H1 (cell line): ENCODE data around the gene RFC3. TPM values are rescaled to one million over a fixed set of nuclear protein-coding genes. Genes with fewer than 3 reads are reported as not detected.
A peak's percentile ranks its signal among the peaks of the same experiment; 100 is the strongest.

Experiments
- CTCF ChIA-PET: fragments of 300-600 bp; sonication (Branson Sonifier 250); formaldehyde crosslinking; loops from one replicate; lab custom pipeline; 2021; ENCODE audit not compliant: partially characterized antibody; lab: Charles Lee
- POLR2A ChIA-PET: fragments of 300-600 bp; sonication (Branson Sonifier 250); formaldehyde crosslinking; loops from one replicate; lab custom pipeline; 2021; ENCODE audit warnings: inconsistent platforms; ENCODE audit not compliant: partially characterized antibody; lab: Charles Lee
- DNase-seq, 2 experiments: peaks; one replicate each; pipeline versions ENCODE4 v3.0.0 to v3.0.0-alpha.2; 2010 to 2022; ENCODE audit warnings: low spot score in 2 of 2, low read depth in 1 of 2, mixed read lengths in 1 of 2
- FAIRE-seq: peaks from 2 replicates; lab custom pipeline; 2011; peaks lifted over from hg19 to GRCh38; lab: Jason Lieb, UNC
- H2AFZ ChIP-seq: 2 replicates; pipeline ENCODE4 v1.8.1; 2012; ENCODE audit warnings: low read length, inconsistent platforms
- H2AK5ac ChIP-seq: 2 replicates; pipeline ENCODE4 v1.6.1; 2013; ENCODE audit warnings: low read depth, low read length
- H2BK120ac ChIP-seq: replicated peaks from 2 replicates; pipeline ENCODE3; 2013; ENCODE audit warnings: low read depth, low read length, inconsistent platforms
- H2BK12ac ChIP-seq: 2 replicates; pipeline ENCODE4 v1.6.1; 2013; ENCODE audit warnings: low read depth, low read length
- H2BK15ac ChIP-seq: 2 replicates; pipeline ENCODE4 v1.6.1; 2013; ENCODE audit warnings: low read length
- H2BK20ac ChIP-seq: 2 replicates; pipeline ENCODE4 v1.6.1; 2013; ENCODE audit warnings: low read length
- H2BK5ac ChIP-seq: 2 replicates; pipeline ENCODE4 v1.6.1; 2013; ENCODE audit warnings: low read depth, low read length
- H3K14ac ChIP-seq: 2 replicates; pipeline ENCODE4 v1.6.1; 2013; ENCODE audit warnings: inconsistent platforms; ENCODE audit not compliant: insufficient read length
- H3K18ac ChIP-seq: 2 replicates; pipeline ENCODE4 v1.6.1; 2013; ENCODE audit warnings: low read length; ENCODE audit errors: extremely low read depth
- H3K23ac ChIP-seq: 2 replicates; pipeline ENCODE4 v1.6.1; 2013; ENCODE audit warnings: inconsistent platforms; ENCODE audit not compliant: insufficient read length
- H3K23me2 ChIP-seq: 2 replicates; pipeline ENCODE4 v1.6.1; 2013; ENCODE audit warnings: low read depth, low read length
- H3K27ac ChIP-seq: 2 replicates; pipeline ENCODE4 v1.6.1; 2011; ENCODE audit warnings: low read depth, low read length, inconsistent platforms
- H3K27me3 ChIP-seq, 4 experiments: replicated peaks in 1 of 4; 1 replicate in 1 of 4; 2 replicates in 3 of 4; pipeline versions ENCODE4 v1.6.1 to v1.8.1; 2011 to 2013; ENCODE audit warnings: low read length in 3 of 4, mild to moderate bottlenecking in 3 of 4, inconsistent platforms in 2 of 4, mixed read lengths in 2 of 4, moderate library complexity in 1 of 4; ENCODE audit not compliant: control insufficient read depth in 3 of 4, insufficient read depth in 3 of 4; ENCODE audit errors: extremely low read depth in 1 of 4
- H3K36me3 ChIP-seq, 4 experiments: 2 replicates each; pipeline versions ENCODE4 v1.6.1 to v1.8.1; 2011 to 2013; ENCODE audit warnings: mild to moderate bottlenecking in 4 of 4, low read length in 3 of 4, moderate library complexity in 2 of 4, control low read depth in 1 of 4, inconsistent platforms in 1 of 4; ENCODE audit not compliant: insufficient read depth in 4 of 4, control insufficient read depth in 2 of 4
- H3K4ac ChIP-seq: replicated peaks from 2 replicates; pipeline ENCODE3; 2013; ENCODE audit warnings: low read length, low read depth, mixed read lengths, inconsistent platforms; ENCODE audit not compliant: insufficient read length
- H3K4me1 ChIP-seq, 4 experiments: replicated peaks in 1 of 4; 1 replicate in 1 of 4; 2 replicates in 3 of 4; pipeline versions ENCODE4 v1.6.1 to v1.8.1; 2011 to 2013; ENCODE audit warnings: low read length in 3 of 4, inconsistent platforms in 2 of 4, mixed read lengths in 1 of 4; ENCODE audit not compliant: insufficient read depth in 4 of 4, control insufficient read depth in 3 of 4
- H3K4me2 ChIP-seq, 2 experiments: 2 replicates each; pipeline versions ENCODE4 v1.6.1 to v1.8.1; 2011 to 2013; ENCODE audit warnings: low read depth in 2 of 2, low read length in 2 of 2, control low read depth in 1 of 2, inconsistent platforms in 1 of 2, mild to moderate bottlenecking in 1 of 2; ENCODE audit not compliant: insufficient read depth in 1 of 2
- H3K4me3 ChIP-seq, 4 experiments: fragments of 200-600, 300-600 bp in 1 of 4; sonication (generic), shearing (Covaris generic), sonication (Bioruptor Twin) in 1 of 4; 2 replicates each; pipeline versions ENCODE4 v1.5.1 to v1.8.1; 2011 to 2016; ENCODE audit warnings: low read length in 4 of 4, low read depth in 3 of 4, control low read depth in 2 of 4, inconsistent platforms in 2 of 4, mild to moderate bottlenecking in 2 of 4, mixed read lengths in 1 of 4, moderate library complexity in 1 of 4; ENCODE audit not compliant: insufficient read depth in 2 of 4; ENCODE audit errors: extremely low read depth in 1 of 4
- H3K56ac ChIP-seq: replicated peaks from 2 replicates; pipeline ENCODE3; 2013; ENCODE audit warnings: low read depth, mild to moderate bottlenecking, mixed read lengths, low read length, inconsistent platforms; ENCODE audit not compliant: insufficient read length
- H3K79me1 ChIP-seq: 2 replicates; pipeline ENCODE4 v1.6.1; 2013; ENCODE audit warnings: low read depth, low read length, control low read depth
- H3K79me2 ChIP-seq, 2 experiments: 2 replicates each; pipeline versions ENCODE4 v1.6.1 to v1.8.1; 2012 to 2013; ENCODE audit warnings: low read length in 2 of 2, mild to moderate bottlenecking in 2 of 2, inconsistent platforms in 1 of 2; ENCODE audit not compliant: insufficient read depth in 2 of 2, control insufficient read depth in 1 of 2
- H3K9ac ChIP-seq, 4 experiments: replicated peaks in 1 of 4; 1 replicate in 1 of 4; 2 replicates in 3 of 4; pipeline versions ENCODE4 v1.6.1 to v1.8.1; 2011 to 2013; ENCODE audit warnings: low read depth in 3 of 4, low read length in 3 of 4, control low read depth in 2 of 4, mild to moderate bottlenecking in 2 of 4, moderate library complexity in 2 of 4, inconsistent platforms in 1 of 4; ENCODE audit errors: extremely low read depth in 1 of 4
- H3K9me3 ChIP-seq, 2 experiments: 2 replicates each; pipeline versions ENCODE4 v1.6.1 to v1.8.1; 2012 to 2013; ENCODE audit warnings: mild to moderate bottlenecking in 2 of 2, moderate library complexity in 2 of 2, control low read depth in 1 of 2, inconsistent platforms in 1 of 2, low read depth in 1 of 2, low read length in 1 of 2, mixed read lengths in 1 of 2; ENCODE audit not compliant: insufficient read depth in 2 of 2
- H4K20me1 ChIP-seq, 2 experiments: replicated peaks in 1 of 2; 2 replicates each; pipeline versions ENCODE3 to v1.8.1; 2011 to 2013; ENCODE audit warnings: inconsistent platforms in 2 of 2, low read length in 2 of 2, mild to moderate bottlenecking in 1 of 2; ENCODE audit not compliant: insufficient read depth in 2 of 2, control insufficient read depth in 1 of 2
- H4K5ac ChIP-seq: 2 replicates; pipeline ENCODE4 v1.6.1; 2013; ENCODE audit warnings: low read length, low read depth, mixed read lengths, inconsistent platforms; ENCODE audit not compliant: insufficient read length
- H4K8ac ChIP-seq: 2 replicates; pipeline ENCODE4 v1.8.0; 2013; ENCODE audit warnings: mild to moderate bottlenecking, moderate library complexity, low read length, inconsistent platforms; ENCODE audit not compliant: insufficient read depth; ENCODE audit errors: extremely low read depth
- H4K91ac ChIP-seq: replicated peaks from 2 replicates; pipeline ENCODE3; 2013; ENCODE audit warnings: low read length, mixed read lengths, inconsistent platforms; ENCODE audit not compliant: insufficient read length
- ASH2L ChIP-seq: fragments of 200-600, 300-600 bp; sonication (generic); IDR thresholded peaks from one replicate; pipeline ENCODE4 v1.7.1; 2017; ENCODE audit warnings: low read length
- RAD21 ChIP-seq, 2 experiments: IDR thresholded peaks in 1 of 2; conservative IDR thresholded peaks in 1 of 2; 2 replicates each; pipeline ENCODE4 v1.6.1; 2011; ENCODE audit warnings: low read depth in 2 of 2, low read length in 2 of 2, improper control_type of control experiment in 1 of 2, inconsistent platforms in 1 of 2, mild to moderate bottlenecking in 1 of 2, moderate library complexity in 1 of 2
- SIRT6 ChIP-seq: IDR thresholded peaks from one replicate; pipeline ENCODE4 v1.7.1; 2012; ENCODE audit warnings: low read length, inconsistent platforms
- YY1 ChIP-seq: IDR thresholded peaks from 2 replicates; pipeline ENCODE4 v1.6.1; 2011; ENCODE audit warnings: low read depth, mild to moderate bottlenecking, low read length
- WGBS, 2 experiments: shearing (Covaris generic) in 1 of 2; methylation state at CpG; one replicate each; pipeline versions ENCODE4 v1.1.6 to v1.1.7; 2013 to 2015; ENCODE audit warnings: low lambda C conversion rate in 2 of 2, mixed read lengths in 2 of 2, inconsistent platforms in 1 of 2, low coverage in 1 of 2, missing lambda C conversion rate in 1 of 2; ENCODE audit not compliant: insufficient replicate concordance in 2 of 2, insufficient coverage in 1 of 2, insufficient read length in 1 of 2; ENCODE audit errors: extremely low coverage in 1 of 2, missing lambda C conversion rate in 1 of 2; 5-methylcytosine and 5-hydroxymethylcytosine counted together
- polyA plus RNA-seq, 7 experiments: library from polyadenylated mRNA; depleted of rRNA in 3 of 7; stranded (reverse) in 5 of 7; unstranded in 2 of 7; fragments of >200 nt in 5 of 7; fragments of 200-250 nt in 2 of 7; gene quantifications; 1 replicate in 5 of 7; 2 replicates in 1 of 7; 4 replicates in 1 of 7; pipeline versions ENCODE4 v1.2.1 to v1.2.3, GENCODE V29; 2011 to 2013; ENCODE audit warnings: missing spikeins in 2 of 7, mixed read lengths in 2 of 7
- total RNA-seq: library from RNA; stranded (reverse); fragmentation: NEBNext Ultra II Directional; extraction: Animal tissue kit (Norgen Biotek cat#: 25700); gene quantifications from 2 replicates; pipeline ENCODE4 v1.2.1, GENCODE V29; 2021
- TF ChIP-seq, protein P1 (sequence below), 3 experiments: IDR thresholded peaks; 1 replicate in 2 of 3; 2 replicates in 1 of 3; pipeline versions ENCODE4 v1.5.1 to v1.6.1; 2011; ENCODE audit warnings: low read length in 3 of 3, mild to moderate bottlenecking in 3 of 3, inconsistent platforms in 2 of 3, low read depth in 1 of 3, moderate library complexity in 1 of 3; ENCODE audit not compliant: insufficient read depth in 1 of 3; ENCODE audit errors: control extremely low read depth in 1 of 3

RFC3 gene
- total and polyA plus RNA-seq, 2 of the 8 experiments (the other 6 are each of a cell fraction or from before 2014, with no cell fraction given) = 26.4 to 45.6 TPM

DNA sequence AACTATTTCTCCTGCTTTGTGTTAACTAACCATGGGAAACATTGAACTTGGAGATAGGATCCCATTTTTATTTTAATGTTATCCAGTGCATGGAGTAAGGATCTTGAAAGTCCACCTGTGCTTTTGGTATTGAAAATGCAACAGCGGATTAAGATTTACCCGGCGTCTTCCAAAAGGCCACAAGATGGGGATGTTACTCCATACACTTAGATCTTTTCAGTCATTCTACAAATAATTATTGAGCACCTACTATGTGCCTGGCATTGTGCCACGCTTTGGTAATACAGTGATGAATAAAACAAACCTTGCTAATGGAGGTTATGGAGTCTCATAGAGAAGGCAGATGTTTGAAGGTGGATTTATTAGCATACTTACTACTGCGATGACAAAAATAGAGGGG is 56.9 kb downstream of the RFC3 start:
- POLR2A ChIA-PET = no interaction called here
- CTCF ChIA-PET = interaction anchor here (0.7 to 2.5 kb wide), 10 partner anchors 9 to 1290 kb away, joined by 3 to 7 read pairs (median 3); no protein-coding TSS in a partner anchor
- H3K79me2 ChIP-seq = no peaks in the 10 kb centered on the region
- TF ChIP-seq, protein P1, sequence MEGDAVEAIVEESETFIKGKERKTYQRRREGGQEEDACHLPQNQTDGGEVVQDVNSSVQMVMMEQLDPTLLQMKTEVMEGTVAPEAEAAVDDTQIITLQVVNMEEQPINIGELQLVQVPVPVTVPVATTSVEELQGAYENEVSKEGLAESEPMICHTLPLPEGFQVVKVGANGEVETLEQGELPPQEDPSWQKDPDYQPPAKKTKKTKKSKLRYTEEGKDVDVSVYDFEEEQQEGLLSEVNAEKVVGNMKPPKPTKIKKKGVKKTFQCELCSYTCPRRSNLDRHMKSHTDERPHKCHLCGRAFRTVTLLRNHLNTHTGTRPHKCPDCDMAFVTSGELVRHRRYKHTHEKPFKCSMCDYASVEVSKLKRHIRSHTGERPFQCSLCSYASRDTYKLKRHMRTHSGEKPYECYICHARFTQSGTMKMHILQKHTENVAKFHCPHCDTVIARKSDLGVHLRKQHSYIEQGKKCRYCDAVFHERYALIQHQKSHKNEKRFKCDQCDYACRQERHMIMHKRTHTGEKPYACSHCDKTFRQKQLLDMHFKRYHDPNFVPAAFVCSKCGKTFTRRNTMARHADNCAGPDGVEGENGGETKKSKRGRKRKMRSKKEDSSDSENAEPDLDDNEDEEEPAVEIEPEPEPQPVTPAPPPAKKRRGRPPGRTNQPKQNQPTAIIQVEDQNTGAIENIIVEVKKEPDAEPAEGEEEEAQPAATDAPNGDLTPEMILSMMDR (IDR thresholded peaks at IDR 0.05; ENCODE audit: control extremely low read depth in 1 of 3, insufficient read depth in 1 of 3, low read depth in 1 of 3, low read length in 3 of 3) = peak in 2 of 3 experiments; percentile 6 to 44; a peak in 2 of 4 replicates
- TF ChIP-seq YY1 = no peak
- peak; percentile 58 to 63 for TF ChIP-seq RAD21 (IDR thresholded peaks at IDR 0.05 in 1 of 2, conservative IDR thresholded peaks at IDR 0.05 in 1 of 2; ENCODE audit: low read depth in 2 of 2, low read length in 2 of 2)
- TF ChIP-seq ASH2L = no peak
- TF ChIP-seq SIRT6 = no peak
- no peaks in the 10 kb centered on the region for H3K27me3 ChIP-seq
- H2BK20ac ChIP-seq = no peak overlapping the region
- no peak overlapping the region for H3K9ac ChIP-seq
- FAIRE-seq (no peak), DNase-seq (no peak)
- H3K23ac ChIP-seq = no peak overlapping the region
- no peak overlapping the region for H2BK12ac ChIP-seq
- no peaks in the 10 kb centered on the region; a peak in 1 of 8 replicates for H3K36me3 ChIP-seq
- H2AFZ ChIP-seq = no peak overlapping the region
- no peak overlapping the region for H3K18ac ChIP-seq
- H4K8ac ChIP-seq = no peak overlapping the region
- no peaks in the 10 kb centered on the region for H3K4me1 ChIP-seq
- no peak overlapping the region for H4K91ac ChIP-seq
- no peak overlapping the region for H2BK15ac ChIP-seq
- no peak overlapping the region for H3K4ac ChIP-seq
- no peaks in the 10 kb centered on the region for H3K9me3 ChIP-seq
- no peak overlapping the region for H3K27ac ChIP-seq
- H4K20me1 ChIP-seq = peaks cover 0 to 2% of the 10 kb centered on the region in 2 experiments
- H2BK5ac ChIP-seq = no peak overlapping the region
- no peak overlapping the region for H2BK120ac ChIP-seq
- H3K23me2 ChIP-seq = no peaks in the 10 kb centered on the region
- no peak overlapping the region for H3K56ac ChIP-seq
- H3K4me3 ChIP-seq = no peak overlapping the region
- no peak overlapping the region for H3K14ac ChIP-seq
- H4K5ac ChIP-seq = no peak overlapping the region
- no peak overlapping the region for H3K4me2 ChIP-seq
- H2AK5ac ChIP-seq = no peak overlapping the region
- WGBS, 2 experiments = 91% methylated on average over 5 of the region's 5 CpGs; no CpG with 5 or more reads in 1 of the 2 experiments
- no peaks in the 10 kb centered on the region for H3K79me1 ChIP-seq
